Cerebellar nuclear complex (tissue), 1 donor: ENCODE results near the gene THY1.

Experiments used
- DNase-seq, 2 experiments: peaks; one replicate each; lab custom pipeline; 2025; lab: John Stamatoyannopoulos, UW

THY1 gene

GRCh38 chr11:119369132-119369925 is 53.6 kb downstream of the THY1 start:
- no peak for DNase-seq

GRCh38 chr11:119368121-119369034 is 54.6 kb downstream of the THY1 start:
- no peak for DNase-seq

GRCh38 chr11:119367661-119368120 is 55.3 kb downstream of the THY1 start:
- DNase-seq, result no peak
